Measurements from ENCODE around the gene RASGRP4. TPM values are rescaled to one million over a fixed set of nuclear protein-coding genes. Genes with fewer than 3 reads are reported as not detected.

RASGRP4 gene
- total and polyA plus RNA-seq, 10 of the 15 experiments (the other 5 are each of a cell fraction or from before 2014, with no cell fraction given), result 0.24 to 7.4 (median 3.3) TPM

DNA sequence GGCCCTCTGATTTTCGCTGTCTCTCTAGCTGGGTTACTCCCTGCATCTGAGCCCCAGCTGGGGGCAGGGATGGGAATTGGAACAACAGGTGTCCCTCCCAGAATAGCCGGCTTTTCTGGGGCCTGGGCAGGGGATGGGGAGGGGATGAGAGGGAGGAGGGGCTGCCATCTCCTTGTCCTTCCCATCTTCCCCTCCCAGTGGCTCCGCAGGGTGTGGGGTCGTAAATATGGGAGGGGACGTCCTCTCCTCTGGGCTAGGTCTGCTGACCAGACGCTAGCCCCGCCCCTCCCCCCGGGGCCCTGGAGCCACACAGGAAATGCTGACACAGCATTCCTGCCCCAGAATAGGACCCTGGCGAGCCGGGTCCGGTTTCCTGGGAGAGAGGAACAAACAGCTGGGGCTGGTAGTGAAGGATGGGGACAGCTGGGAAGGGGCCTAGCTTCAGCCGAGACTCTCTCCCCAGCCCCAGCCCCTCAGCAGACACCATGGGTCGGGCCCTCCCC lies 8.6 kb upstream of the RASGRP4 start (continued):
- TF ChIP-seq TCF7 (IDR thresholded peaks at IDR 0.05; ENCODE audit: borderline replicate concordance) (no peak), LARP7 (IDR thresholded peaks at IDR 0.05) (no peak), REST (IDR thresholded peaks at IDR 0.05; ENCODE audit: low read depth, low read length) (no peak)

- 15% methylated on average over 20 of the region's 20 CpGs for WGBS (ENCODE audit: insufficient coverage, insufficient replicate concordance, low lambda C conversion rate, missing lambda C conversion rate)
- H3K4me3 ChIP-seq, result no peak within 1 kb of the TSS
- no peak within 1 kb of the TSS for H3K9ac ChIP-seq (ENCODE audit: control insufficient read depth, insufficient read depth, low read length)
- H3K4me1 ChIP-seq (ENCODE audit: control insufficient read depth, insufficient read depth, low read length), result no peaks in the 10 kb centered on the region
- DNase-seq (ENCODE audit: low read depth, low spot score), result no peak
- H3K9me3 ChIP-seq (replicated peaks; ENCODE audit: control insufficient read depth, insufficient read depth, low read length), result no peaks in the 10 kb centered on the region
- FAIRE-seq, result no peak
- ChIA-PET RAD21 (ENCODE audit: unreplicated experiment) (no interaction called here), POLR2A (no interaction called here), SMC1A (ENCODE audit: uncharacterized antibody, unreplicated experiment) (no interaction called here), CTCF (no interaction called here)
- no peaks in the 10 kb centered on the region for H3K36me3 ChIP-seq (ENCODE audit: control insufficient read depth in 2 of 2, insufficient read depth in 2 of 2, low read length in 1 of 2)
- TF ChIP-seq REST (IDR thresholded peaks at IDR 0.05; ENCODE audit: low read depth, low read length) (peak; percentile 62; the same call in 1 of the 2 replicates), SPI1 (IDR thresholded peaks at IDR 0.05; ENCODE audit: borderline replicate concordance, insufficient read depth, low read depth, low read length) (peak; percentile 16; the same call in 1 of the 2 replicates), ETV6 (conservative IDR thresholded peaks at IDR 0.05 in 1 of 2, IDR thresholded peaks at IDR 0.05 in 1 of 2; ENCODE audit: borderline replicate concordance in 1 of 2, low read depth in 1 of 2) (no peak)
- no peaks in the 10 kb centered on the region for H3K27me3 ChIP-seq (replicated peaks in 1 of 2; ENCODE audit: control insufficient read depth in 2 of 2, insufficient read depth in 2 of 2, low read length in 1 of 2)
- H3K27ac ChIP-seq (ENCODE audit: control insufficient read depth, insufficient read depth), result no peak within 1 kb of the TSS
- ATAC-seq, result peak; percentile 83
- peak within 1 kb of the TSS; percentile 38; the same call in 1 of the 2 replicates for H3K4me2 ChIP-seq (ENCODE audit: control insufficient read depth, insufficient read depth)
- intact Hi-C loops (cut with micrococcal nuclease; ENCODE audit: unreplicated experiment), result no loop called here
- in situ Hi-C loops (cut with MboI), result no loop called here
- H3K79me2 ChIP-seq (ENCODE audit: control insufficient read depth, insufficient read depth, low read length), result no peaks in the 10 kb centered on the region
- H4K20me1 ChIP-seq (ENCODE audit: control insufficient read depth, insufficient read depth), result no peaks in the 10 kb centered on the region
- peak within 1 kb of the TSS; percentile 31; the same call in 1 of the 2 replicates for H2AFZ ChIP-seq (ENCODE audit: control insufficient read depth, low read depth, low read length)
- no TSS peak for BruUV-seq (replicated peaks)
Observed at GRCh38 chr19:38433268-38433733, 7.3 kb upstream of the RASGRP4 start, which contains the start of gene RYR1. TSS of gene RYR1 (plus strand) at chr19:38433691. CDS start at chr19:38433830, 139 bp downstream.

All from GM12878 (cell line).